ENCODE data around the gene CDH15. TPM values are rescaled to one million over a fixed set of nuclear protein-coding genes. Genes with fewer than 3 reads are reported as not detected.
A peak's percentile ranks its signal among the peaks of the same experiment; 100 is the strongest.

CDH15 gene
- total and polyA plus RNA-seq, 11 donors: 0.16 to 0.32 (median 0.18) TPM; not detected in 8

DNA sequence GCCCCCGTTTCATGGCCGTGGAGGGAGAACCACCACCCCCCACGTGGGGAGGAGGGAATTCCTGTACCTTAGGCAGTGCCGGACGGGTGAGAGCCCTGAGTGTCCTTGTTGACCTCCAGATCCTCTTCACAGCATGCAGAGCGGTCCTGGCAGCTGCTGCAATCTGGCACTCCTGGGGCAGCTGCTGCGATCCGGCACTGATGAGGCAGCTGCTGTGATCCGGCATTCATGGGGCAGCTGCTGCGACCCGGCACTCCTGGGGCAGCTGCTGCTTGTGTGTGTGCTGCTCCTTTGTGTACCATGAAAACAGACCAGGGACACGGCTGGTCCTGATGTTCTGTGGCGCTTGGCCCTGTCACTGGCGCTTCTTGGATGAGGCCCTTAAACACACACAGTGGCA, 58.7 kb downstream of the CDH15 start:
- Histone ChIP-seq H3K4me3 (no peak overlapping the region), H3K27me3 (no peaks in the 10 kb centered on the region), H3K36me3 (peaks cover 4 to 85% (median 70%) of the 10 kb centered on the region in 9 donors), H3K4me1 (peaks cover 0 to 9% (median 0%) of the 10 kb centered on the region in 12 donors), H3K27ac (no peak overlapping the region), H3K9me3 (peaks cover 0 to 31% (median 0%) of the 10 kb centered on the region in 12 donors)
- no peak for TF ChIP-seq CTCF (IDR thresholded peaks at IDR 0.05)
- TF ChIP-seq POLR2A (IDR thresholded peaks at IDR 0.05): no peak
- WGBS, 4 donors: 71 to 75% (median 74%) methylated on average over 10 to 14 of the region's 14 CpGs
- ATAC-seq: peak in 3 of 4 donors; percentile 39 to 74 (median 63)
- intact Hi-C loops (cut with DNase I): no loop called here
- DNase-seq: peak in 1 of 5 donors; percentile 34

GRCh38 chr16:89232107-89232506, 60.6 kb downstream of the CDH15 start:
- Histone ChIP-seq H3K27ac (no peak overlapping the region), H3K4me1 (peaks cover 0 to 9% (median 0%) of the 10 kb centered on the region in 12 donors), H3K4me3 (no peak overlapping the region), H3K36me3 (peaks cover 4 to 68% (median 51%) of the 10 kb centered on the region in 9 donors), H3K9me3 (peaks cover 0 to 26% (median 0%) of the 10 kb centered on the region in 12 donors), H3K27me3 (no peaks in the 10 kb centered on the region)
- TF ChIP-seq CTCF (IDR thresholded peaks at IDR 0.05) (no peak), POLR2A (IDR thresholded peaks at IDR 0.05) (no peak)
- DNase-seq: no peak
- intact Hi-C loops (cut with DNase I): no loop called here
- 53 to 74% (median 64%) methylated on average over 2 of the region's 2 CpGs for WGBS, 4 donors
- peak in 2 of 4 donors; percentile 15 to 30 for ATAC-seq

- 94 to 96% (median 95%) methylated on average over 16 of the region's 16 CpGs for WGBS, 4 donors
- ATAC-seq: peak in 1 of 4 donors; percentile 32
- peaks cover 0 to 9% (median 0%) of the 10 kb centered on the region in 12 donors for H3K4me1 ChIP-seq
- H3K4me3 ChIP-seq: no peak overlapping the region
- TF ChIP-seq POLR2A (IDR thresholded peaks at IDR 0.05): no peak
- no peak for TF ChIP-seq CTCF (IDR thresholded peaks at IDR 0.05)
- no peaks in the 10 kb centered on the region for H3K27me3 ChIP-seq
- H3K9me3 ChIP-seq: peaks cover 0 to 9% (median 0%) of the 10 kb centered on the region in 12 donors
- no peak for DNase-seq
- H3K27ac ChIP-seq: no peak overlapping the region
- intact Hi-C loops (cut with DNase I): no loop called here
- peaks cover 0 to 50% (median 33%) of the 10 kb centered on the region in 9 donors for H3K36me3 ChIP-seq
Observed at GRCh38 chr16:89233678-89234490, 62.3 kb downstream of the CDH15 start.

- Histone ChIP-seq H3K27ac (no peak overlapping the region), H3K36me3 (peaks cover 0 to 22% (median 6%) of the 10 kb centered on the region in 9 donors), H3K27me3 (no peaks in the 10 kb centered on the region), H3K4me3 (no peak overlapping the region), H3K9me3 (no peaks in the 10 kb centered on the region), H3K4me1 (peaks cover 0 to 16% (median 6%) of the 10 kb centered on the region in 12 donors)
- intact Hi-C loops (cut with DNase I): no loop called here
- WGBS, 4 donors: 75 to 88% (median 84%) methylated on average over 3 of the region's 3 CpGs
- no peak for DNase-seq
- no peak for TF ChIP-seq POLR2A (IDR thresholded peaks at IDR 0.05)
- no peak for ATAC-seq
Observed at GRCh38 chr16:89237733-89238132, 66.2 kb downstream of the CDH15 start.

Measured in heart left ventricle (tissue), 16 donors.